Stimulated activated CD4-positive, alpha-beta T cell treated with anti-CD3 and anti-CD28 coated beads, Interleukin-2, amount 100 ng/mL, for 4 hours (primary cell): ENCODE measurements around the gene TNC.

Source experiments
- DNase-seq: peaks from one replicate; pipeline ENCODE4 v3.0.0-alpha.2; 2020; ENCODE audit warnings: low read depth

The TNC gene

GRCh38 chr9:115117999-115118878 is at the start of gene TNC:
Gene TNC (minus strand): TSS chr9:115118157. CDS start chr9:115091018, 27,139 bp downstream.
- DNase-seq, result no peak

GRCh38 chr9:115167175-115167574 is 49.2 kb upstream of the TNC start:
- DNase-seq, result no peak

GRCh38 chr9:115165233-115165632 is 47.3 kb upstream of the TNC start:
- no peak for DNase-seq

GRCh38 chr9:115164511-115164974 is 46.6 kb upstream of the TNC start:
- no peak for DNase-seq

GRCh38 chr9:115162946-115163345 is 45.0 kb upstream of the TNC start:
- DNase-seq, result no peak

GRCh38 chr9:115161446-115161845 is 43.5 kb upstream of the TNC start:
- DNase-seq, result no peak

- no peak for DNase-seq
These were observed 40.9 kb upstream of the TNC start for GRCh38 chr9:115158661-115159481.

GRCh38 chr9:115157245-115157674 is 39.3 kb upstream of the TNC start:
- DNase-seq, result no peak

GRCh38 chr9:115155037-115155436 is 37.1 kb upstream of the TNC start:
- DNase-seq, result no peak

- no peak for DNase-seq
These were observed 36.7 kb upstream of the TNC start for GRCh38 chr9:115154617-115155016.

GRCh38 chr9:115152281-115152820 is 34.4 kb upstream of the TNC start:
- no peak for DNase-seq

GRCh38 chr9:115148721-115149120 is 30.8 kb upstream of the TNC start:
- no peak for DNase-seq

GRCh38 chr9:115146581-115147021 is 28.6 kb upstream of the TNC start:
- no peak for DNase-seq

GRCh38 chr9:115144706-115145105 is 26.7 kb upstream of the TNC start:
- no peak for DNase-seq

- no peak for DNase-seq
These were observed 25.7 kb upstream of the TNC start for GRCh38 chr9:115143689-115144088.

- DNase-seq, result no peak
These were observed 24.7 kb upstream of the TNC start for GRCh38 chr9:115142517-115143270.

GRCh38 chr9:115142090-115142489 is 24.1 kb upstream of the TNC start:
- no peak for DNase-seq

- no peak for DNase-seq
These were observed 23.7 kb upstream of the TNC start for GRCh38 chr9:115141612-115142011.

GRCh38 chr9:115138151-115138550 is 20.2 kb upstream of the TNC start:
- no peak for DNase-seq

- DNase-seq, result no peak
These were observed 19.6 kb upstream of the TNC start for GRCh38 chr9:115137526-115137925.

GRCh38 chr9:115135821-115136778 is 18.1 kb upstream of the TNC start:
- DNase-seq, result no peak
